Raji (cell line): Measurements from ENCODE around the gene SLC16A8.

Experiments
- POLR2A ChIP-seq: IDR thresholded peaks from 2 replicates; pipeline ENCODE4 v1.6.1; 2011; ENCODE audit warnings: low read depth, low read length, control low read depth; ENCODE audit not compliant: insufficient read depth

SLC16A8 gene

DNA sequence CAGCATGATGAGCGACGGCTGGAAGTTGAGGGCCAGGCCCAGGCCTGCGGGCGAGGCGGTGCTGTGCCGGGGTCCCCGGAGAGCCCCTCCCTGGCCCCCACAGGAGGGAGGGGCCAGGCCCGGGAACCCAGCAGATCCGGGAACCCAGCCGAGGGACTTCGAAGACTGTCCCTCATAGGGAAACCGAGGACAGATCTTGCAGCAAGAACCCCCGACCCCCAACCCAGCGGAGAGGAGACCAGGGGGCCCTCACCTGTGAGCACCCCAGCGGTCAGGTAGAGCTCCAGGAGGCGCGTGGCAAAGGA lies 2.4 kb downstream of the SLC16A8 start:
- TF ChIP-seq POLR2A = no peak

DNA sequence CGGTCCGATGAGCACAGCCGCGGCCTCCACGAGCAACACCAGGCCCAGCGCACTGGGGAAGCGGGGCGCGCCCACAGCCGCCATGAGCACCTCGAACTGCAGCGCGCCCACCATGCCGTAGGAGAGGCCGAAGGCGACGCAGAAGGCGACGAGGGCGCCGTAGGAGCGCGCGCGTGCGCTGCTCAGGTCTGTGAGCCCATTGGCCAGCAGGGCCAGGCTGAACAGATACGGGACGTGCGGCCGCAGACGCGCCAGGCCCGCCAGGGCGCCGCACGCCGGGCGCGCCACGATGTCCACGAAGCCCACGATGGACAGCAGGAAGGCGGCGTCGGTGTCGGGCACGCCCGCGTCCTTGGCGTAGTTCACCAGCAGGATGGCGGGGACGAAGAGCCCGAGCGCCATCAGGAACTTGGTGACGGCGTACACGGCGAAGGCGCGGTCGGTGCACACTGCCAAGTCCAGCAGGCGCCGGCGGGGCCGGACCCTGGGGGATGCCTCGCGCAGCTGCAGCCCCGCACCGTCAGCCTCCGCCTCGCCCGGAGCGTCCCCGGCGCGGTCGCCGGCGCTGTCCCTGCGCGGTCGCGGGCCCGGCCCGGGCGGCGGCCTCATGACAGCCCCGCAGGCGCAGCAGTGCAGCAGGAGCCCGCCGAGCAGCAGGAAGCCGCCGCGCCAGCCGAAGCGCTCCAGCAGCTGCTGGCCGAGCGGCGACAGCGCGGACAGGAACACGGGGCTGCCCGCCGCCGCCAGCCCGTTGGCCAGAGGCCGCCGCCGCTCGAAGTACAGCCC lies 2.9 kb downstream of the SLC16A8 start:
- TF ChIP-seq POLR2A = no peak

DNA sequence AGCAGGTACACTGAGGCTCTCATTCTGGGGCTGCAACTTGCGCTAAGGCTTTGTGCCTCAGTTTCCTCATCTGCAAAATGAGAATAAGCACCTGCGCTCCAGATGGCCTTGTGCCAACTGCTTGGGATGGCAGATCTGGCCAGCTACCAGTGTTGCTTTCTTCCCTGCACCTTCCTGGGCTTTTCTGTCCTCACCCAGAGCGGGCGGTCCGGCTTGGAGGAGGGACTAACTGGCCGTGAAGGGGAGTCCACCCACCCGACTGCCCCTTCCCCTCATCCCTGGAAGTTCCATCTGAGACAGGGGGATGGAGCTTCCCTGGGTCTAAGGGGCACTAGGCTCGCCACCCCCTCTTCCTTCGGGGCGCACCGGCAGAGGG lies 3.5 kb downstream of the SLC16A8 start:
- no peak for TF ChIP-seq POLR2A

DNA sequence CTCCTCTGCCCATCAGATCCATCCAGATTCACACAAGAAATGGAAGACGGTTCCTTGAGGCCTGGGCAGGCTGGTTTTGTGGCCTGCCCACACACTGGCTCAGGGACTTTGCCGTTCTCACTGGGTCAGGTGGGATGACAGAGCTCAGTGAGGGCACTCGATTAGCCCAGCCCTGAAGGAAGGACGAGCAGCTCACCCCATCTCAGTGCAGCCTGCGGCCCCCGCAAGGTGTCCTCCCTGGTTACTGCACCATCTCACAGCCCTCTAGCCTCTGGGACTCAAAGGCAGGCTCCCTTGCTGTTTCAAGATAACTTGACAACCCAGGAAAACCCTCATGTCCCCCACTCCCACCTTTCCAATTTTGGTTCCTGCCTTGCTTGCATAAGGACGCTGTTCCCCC lies 4.2 kb downstream of the SLC16A8 start:
- TF ChIP-seq POLR2A = no peak

DNA sequence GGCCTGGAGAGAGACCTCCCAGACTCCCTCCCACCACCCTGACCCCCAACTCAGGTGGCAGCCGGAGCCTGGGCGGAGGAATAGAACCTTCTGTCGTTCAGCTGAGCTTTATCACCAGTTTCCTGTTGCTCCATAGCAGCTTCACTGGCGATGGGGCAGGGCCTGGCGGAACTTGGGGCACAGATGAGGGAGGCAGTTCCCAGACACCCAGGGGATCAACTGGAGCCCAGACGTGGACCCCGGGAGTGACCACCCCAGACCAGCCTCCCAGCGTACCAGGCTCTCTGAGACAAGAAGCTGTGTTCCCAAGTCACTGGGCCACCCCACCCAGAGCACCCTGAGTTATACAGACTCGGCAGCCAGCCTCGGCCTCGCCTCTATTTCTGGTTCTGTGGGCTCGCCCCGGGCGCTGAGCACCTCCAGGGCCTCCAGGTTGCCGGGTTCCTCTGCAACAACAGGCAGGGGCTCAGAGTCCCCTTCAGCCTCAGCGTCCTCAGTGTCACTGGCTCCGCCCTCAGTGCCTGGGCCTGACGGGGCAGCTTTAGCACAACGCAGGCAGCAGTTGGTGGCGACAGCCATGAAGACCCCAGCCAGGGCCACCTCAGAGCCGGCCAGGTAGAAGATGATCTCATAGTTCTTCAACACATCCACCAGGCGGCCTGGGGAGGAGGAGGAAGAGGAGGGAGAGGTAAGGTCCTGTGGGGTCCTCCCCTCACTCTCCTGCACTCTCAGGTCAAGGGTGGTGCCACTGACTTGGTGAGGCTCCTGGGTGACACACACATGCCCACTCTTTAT lies 5.7 kb downstream of the SLC16A8 start:
- TF ChIP-seq POLR2A = no peak

DNA sequence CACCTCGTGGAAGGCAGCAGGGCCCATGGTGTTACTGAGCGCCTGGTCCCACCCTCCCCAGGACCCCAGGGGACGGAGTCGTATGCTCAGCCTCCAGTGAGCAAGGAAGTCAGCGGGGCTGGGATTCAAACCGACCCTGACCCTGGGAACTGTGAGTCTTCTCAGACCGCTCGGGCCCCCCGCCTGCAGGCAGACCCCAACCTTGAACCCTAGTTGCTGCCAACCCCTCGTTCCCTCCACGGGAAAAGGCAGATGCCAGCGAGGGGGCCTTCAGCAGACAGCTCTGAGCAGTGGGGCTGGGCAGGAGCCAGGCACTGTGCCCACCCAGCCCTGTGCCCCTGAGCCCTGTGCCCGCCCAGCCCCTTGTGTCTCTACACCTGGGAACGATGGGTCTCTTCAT lies 6.4 kb downstream of the SLC16A8 start:
- TF ChIP-seq POLR2A = no peak

DNA sequence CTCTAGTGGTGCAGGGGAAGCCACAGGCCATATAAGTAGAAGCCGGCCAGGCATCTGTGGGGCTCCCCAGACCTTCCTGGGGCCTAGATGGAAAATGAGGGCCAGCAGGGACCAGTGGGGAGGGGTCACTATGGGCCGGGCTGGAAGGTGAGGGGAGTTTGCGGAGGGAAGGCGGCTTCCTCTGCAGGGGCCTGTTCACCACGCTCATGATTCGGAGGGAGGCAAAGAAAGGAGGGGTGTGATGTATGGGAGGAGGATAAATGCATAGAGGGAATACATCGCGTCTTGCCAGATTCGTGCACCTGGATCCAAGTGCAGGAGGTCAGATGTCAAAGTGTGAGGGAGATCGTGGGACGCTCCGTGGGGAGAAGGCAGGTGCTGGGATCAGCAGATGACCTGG lies 6.9 kb downstream of the SLC16A8 start:
- TF ChIP-seq POLR2A = no peak

DNA sequence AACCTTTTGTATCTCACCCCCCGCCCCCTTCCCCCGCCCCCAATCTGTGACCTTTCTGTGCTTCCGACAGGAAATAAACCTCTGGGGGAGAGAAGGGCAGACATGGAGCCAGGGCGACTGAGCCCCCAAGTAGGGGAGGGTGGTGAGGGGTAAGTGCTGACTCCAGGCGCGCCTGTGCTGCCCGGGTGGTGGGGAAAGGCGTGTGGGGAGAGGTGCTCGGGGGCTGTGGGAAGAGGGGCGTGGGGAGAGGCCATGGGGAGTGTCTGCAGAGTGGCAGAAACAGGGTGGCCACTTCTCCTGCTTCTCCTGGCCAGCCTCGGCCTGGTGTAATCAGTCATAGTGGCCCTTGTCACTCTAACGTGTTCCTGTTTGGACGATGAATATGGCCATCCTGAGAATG lies 8.0 kb downstream of the SLC16A8 start:
- no peak for TF ChIP-seq POLR2A

DNA sequence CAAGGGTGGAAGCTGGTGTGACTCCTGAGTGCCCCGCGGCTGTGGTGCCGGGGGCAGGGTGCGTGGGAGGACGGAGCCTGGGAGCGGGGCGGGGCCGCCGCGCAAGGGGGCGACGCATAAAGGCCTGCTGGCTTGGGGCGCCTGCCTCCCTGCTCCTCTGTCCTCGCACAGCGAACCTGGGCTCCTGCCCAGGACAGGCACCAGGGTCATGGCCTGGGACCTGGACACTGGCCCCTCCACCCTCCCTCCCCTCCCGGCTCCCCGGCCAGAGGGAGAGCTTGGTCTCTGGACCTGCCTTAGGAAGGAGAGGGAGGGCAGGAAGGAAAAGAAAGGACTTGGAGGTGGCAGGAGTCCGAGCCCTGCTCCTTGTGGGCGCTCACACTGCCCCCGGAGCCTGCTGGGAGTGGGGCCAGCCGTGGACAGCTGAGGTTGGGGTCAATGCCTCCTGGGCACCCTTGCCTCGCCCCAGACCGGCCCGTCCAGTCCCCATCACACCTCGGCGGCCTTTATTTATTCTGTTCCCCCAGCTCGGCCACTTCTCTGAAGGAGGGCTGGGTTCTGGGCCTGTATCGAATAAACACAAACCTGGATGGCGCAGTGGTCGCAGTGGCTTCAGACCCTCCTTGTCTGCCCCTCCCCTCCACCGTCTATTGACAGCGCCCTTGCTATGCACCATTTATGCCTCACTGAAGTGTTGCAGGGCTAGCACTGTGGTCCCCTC lies 8.7 kb downstream of the SLC16A8 start:
- TF ChIP-seq POLR2A = no peak

DNA sequence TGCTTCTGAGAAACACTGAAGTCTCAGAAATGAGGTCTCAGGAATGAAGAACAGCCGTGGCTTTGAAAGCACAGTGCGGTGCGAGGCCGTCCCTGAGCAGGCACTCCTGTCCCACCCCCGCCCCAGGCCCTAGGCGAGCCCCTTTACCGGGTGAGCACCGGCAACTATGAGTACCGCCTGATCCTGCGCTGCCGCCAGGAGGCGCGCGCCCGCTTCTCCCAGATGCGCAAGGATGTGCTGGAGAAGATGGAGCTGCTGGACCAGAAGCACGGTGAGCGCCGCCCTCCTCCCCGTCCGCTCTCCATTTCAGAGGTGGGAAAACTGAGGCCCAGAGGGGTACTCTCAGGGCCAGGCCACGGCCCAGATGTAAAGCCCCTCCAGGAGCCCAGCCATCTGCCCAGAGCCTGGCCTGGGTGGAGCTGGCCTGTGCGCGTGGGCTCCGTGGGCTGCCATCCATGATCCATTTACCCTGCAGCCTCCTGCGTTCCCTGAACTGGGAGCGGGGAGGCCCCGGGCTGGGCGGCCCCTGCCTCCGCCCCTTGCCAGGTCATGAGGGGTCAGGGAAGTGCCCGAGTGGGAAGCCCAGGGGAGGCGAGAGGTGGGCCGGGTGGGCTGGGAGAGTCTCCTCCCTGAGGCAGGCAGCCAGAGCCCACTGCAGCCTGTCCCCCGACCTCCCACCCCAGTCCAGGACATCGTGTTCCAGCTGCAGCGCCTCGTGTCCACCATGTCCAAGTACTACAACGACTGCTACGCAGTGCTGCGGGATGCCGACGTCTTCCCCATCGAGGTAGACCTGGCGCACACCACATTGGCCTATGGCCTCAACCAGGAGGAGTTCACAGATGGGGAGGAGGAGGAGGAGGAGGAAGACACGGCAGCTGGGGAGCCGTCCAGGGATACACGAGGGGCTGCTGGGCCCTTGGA lies 9.5 kb downstream of the SLC16A8 start:
- TF ChIP-seq POLR2A = no peak

DNA sequence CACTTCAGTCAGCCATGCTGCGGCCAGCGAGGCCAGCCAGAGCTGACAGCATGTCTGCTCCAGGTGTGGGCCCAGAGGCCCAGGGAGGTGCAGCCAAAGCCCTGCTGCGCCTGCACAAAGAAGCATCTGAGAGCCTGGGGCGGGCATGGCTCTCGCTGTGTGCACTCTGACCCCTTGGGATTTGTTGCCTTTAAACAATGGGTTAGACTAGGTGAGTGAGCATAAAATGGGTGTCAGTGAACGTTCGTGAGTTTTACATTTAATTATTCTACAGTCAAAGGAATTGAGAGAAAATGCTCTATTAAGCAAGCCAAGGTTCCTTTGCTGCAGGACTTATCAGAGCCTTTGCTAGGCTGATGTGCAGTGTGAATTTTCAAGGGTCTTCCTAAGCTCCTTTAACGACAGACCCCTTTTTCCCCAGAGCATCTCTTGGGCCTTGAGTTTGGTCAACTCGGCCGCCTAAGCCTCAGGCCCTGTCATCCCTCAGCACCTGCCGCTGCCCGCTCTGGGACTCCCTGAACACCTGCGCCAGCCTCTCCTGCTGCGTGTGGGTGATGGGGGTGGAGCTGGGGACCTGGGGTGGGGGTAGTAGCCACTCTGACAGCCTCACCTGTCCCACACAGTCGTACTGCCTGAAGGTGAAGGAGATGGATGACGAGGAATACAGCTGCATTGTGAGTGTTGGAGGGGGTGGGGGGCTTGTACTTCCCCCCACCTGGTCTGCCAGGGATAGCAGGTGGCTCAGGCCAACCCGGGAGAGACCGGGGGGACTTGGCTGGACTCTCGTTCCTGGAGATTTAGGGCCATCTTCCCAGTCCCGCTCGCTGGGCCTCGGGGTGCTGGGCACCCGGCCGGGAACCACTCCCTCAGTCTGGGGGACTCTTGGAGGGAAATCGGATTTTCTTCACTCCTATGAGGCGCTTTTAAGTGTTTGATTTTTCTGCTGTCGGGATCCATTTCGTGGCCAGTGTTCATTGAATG lies 10.5 kb downstream of the SLC16A8 start:
- no peak for TF ChIP-seq POLR2A

DNA sequence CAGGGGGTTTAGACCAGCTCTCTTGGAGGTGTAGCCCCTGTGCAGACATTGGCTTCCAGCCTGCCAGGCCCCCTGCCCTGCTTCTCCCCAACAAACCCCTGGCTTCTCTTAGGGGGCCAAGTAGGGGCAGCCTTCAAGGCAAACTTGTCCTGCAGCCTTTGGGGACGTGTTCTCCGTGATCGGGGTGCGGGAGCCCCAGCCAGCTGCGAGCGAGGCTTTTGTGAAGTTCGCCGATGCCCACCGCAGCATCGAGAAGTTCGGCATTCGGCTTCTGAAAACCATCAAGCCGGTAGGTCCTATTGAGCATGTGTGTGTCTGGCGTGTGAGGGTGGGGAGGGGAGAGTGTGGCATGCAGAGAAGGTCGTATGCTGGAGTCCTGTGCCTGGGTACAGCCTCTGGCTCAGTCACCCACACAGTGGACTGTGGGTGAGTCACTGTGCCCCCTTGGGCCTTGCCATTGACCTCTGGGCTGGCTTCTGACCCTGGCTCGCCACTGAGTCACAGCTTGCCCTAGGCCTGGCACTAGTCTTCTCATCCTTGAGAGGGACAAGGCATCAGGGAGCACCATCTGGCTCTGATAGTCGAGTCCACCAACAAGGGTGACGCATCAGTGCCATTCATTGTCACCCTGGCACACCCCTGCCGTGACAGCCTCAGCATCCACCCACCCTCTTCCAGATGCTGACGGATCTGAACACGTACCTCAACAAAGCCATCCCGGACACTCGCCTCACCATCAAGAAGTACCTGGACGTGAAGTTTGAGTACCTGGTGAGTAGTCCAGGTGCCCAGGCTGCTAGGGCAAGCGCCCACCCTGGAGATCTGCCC lies 11.4 kb downstream of the SLC16A8 start:
- TF ChIP-seq POLR2A = no peak
